ENCODE data around the gene CHAF1A.
A peak's percentile ranks its signal among the peaks of the same experiment; 100 is the strongest.

CHAF1A gene, protein sequence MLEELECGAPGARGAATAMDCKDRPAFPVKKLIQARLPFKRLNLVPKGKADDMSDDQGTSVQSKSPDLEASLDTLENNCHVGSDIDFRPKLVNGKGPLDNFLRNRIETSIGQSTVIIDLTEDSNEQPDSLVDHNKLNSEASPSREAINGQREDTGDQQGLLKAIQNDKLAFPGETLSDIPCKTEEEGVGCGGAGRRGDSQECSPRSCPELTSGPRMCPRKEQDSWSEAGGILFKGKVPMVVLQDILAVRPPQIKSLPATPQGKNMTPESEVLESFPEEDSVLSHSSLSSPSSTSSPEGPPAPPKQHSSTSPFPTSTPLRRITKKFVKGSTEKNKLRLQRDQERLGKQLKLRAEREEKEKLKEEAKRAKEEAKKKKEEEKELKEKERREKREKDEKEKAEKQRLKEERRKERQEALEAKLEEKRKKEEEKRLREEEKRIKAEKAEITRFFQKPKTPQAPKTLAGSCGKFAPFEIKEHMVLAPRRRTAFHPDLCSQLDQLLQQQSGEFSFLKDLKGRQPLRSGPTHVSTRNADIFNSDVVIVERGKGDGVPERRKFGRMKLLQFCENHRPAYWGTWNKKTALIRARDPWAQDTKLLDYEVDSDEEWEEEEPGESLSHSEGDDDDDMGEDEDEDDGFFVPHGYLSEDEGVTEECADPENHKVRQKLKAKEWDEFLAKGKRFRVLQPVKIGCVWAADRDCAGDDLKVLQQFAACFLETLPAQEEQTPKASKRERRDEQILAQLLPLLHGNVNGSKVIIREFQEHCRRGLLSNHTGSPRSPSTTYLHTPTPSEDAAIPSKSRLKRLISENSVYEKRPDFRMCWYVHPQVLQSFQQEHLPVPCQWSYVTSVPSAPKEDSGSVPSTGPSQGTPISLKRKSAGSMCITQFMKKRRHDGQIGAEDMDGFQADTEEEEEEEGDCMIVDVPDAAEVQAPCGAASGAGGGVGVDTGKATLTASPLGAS

DNA sequence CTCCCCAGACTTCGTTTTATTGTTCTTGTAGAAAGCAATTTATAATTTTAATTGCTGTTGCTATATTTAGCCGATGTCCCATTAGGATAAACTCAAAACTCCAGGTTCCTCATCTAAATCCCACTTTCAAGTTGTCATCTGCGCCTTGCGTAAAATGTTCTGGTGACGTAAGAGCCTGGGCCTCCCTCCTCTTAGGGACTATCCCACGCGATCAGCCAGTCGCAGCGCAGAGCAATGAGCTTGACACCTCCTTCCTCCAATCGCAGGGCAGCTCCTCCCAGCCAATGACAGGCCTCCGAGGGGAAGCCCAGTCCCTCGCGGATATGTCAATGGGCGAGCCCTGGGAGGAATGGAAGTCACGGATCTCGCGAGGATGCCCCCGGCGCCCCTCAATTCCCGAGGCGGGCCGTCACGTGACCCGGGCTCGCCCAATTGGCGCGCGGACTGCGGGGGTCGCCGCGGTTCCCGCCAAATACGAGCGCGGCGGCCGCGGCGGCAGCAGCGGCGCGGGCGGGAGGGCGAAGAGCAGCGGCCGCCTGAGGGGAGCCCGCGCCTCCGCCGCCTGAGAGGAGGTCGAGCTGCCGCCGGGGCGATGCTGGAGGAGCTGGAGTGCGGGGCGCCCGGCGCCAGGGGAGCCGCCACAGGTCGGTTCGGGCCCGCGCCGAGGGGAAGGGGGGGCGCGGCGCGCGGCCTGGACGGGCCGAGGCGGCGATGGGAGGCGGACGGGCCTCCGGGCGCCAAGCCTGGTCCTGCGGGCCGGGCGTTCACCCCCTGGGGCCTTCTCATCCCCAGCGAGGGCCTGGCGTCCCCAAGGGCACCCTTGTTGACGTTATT, at the start of gene CHAF1A:
Gene CHAF1A (plus strand): TSS at position 470 of the 834 bp plus-strand sequence. CDS start 123 bp downstream, at position 593.
- peak; percentile 97 to 99 for DNase-seq (ENCODE audit: low read depth in 2 of 2)

DNA sequence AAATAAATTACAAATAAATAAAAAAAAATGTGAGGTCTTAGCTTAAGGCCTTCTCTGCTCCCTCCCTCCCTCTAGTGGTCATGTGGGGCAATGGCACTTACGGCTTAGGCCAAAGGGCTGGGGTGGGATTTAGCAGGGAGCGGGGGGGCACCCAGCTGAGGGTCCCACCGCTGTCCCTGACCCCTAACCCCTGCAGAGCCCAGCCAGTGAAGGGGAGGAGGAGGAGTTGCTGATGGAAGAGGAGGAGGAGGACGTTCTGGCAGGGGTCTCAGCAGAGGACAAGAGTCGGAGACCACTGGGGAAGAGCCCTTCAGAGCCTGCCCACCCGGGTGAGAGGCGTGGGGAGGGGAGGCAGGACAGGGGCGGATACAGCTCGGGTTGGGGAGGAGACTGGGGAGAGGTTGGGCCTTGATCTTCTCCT, 49.7 kb upstream of the CHAF1A start:
- DNase-seq (ENCODE audit: low read depth in 2 of 2): no peak

DNA sequence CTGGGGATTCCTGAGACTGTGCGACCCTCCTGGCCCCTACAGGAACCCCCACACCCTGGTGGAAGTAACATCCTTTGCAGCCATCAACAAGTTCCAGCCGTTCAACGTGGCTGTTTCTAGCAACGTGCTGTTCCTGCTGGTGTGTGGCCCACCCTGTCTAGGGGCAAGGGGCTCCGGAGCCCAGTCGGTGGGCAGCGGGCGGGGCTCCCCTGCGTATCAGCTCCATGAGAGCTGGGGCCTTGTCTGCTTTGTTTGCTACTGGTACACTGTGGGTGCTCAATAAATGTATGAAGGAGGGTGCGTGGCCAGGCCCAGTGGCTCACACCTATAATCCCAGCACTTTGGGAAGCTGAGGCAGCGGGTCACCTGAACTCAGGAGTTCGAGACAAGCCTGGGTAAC, 48.2 kb upstream of the CHAF1A start:
- DNase-seq (ENCODE audit: low read depth in 2 of 2): no peak

DNA sequence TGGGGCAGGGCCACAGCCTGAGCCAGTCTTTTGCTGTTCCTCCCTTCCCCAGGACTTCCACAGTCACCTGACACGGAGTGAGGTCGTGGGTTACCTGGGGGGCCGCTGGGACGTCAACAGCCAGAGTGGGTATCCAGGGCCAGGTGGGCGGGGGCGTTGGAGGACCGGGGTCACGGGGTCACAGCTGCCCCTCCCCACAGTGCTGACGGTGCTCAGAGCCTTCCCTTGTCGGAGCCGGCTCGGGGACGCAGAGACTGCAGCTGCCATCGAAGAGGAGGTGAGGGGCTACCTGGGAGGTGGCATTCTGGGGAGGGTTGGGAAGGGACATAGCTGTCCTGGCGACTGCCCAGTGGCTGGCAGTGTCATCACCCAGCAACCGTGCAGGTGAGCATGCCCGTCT, 47.5 kb upstream of the CHAF1A start:
- DNase-seq (ENCODE audit: low read depth in 2 of 2): no peak

DNA sequence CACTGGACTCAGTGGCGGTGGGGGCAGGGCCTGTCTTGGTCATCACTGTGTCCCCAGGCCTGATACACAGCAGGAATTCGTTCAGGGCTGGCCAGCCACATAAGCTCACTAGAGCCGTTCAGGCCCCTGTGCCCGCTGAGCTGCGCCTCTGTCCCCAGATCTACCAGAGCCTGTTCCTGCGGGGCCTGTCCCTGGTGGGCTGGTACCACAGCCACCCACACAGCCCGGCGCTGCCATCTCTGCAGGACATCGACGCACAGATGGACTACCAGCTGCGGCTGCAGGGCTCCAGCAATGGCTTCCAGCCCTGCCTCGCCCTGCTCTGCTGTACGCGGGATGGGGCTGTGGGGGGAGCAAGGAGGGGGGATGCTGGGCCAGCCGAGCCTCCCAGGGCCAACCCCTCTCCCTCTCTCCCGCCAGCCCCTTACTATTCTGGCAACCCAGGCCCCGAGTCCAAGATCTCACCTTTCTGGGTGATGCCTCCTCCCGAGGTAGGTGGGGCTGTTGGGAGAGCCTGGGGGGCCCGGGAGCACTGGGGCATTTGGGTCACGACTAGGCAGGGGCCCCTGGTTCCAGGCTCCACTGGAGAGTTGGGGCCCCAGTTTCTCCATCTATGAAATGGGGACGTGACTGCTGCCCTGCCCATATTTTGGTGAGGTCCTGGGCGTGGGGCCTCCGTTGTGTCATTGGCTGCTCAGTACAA, 45.2 kb upstream of the CHAF1A start:
- no peak for DNase-seq (ENCODE audit: low read depth in 2 of 2)

DNA sequence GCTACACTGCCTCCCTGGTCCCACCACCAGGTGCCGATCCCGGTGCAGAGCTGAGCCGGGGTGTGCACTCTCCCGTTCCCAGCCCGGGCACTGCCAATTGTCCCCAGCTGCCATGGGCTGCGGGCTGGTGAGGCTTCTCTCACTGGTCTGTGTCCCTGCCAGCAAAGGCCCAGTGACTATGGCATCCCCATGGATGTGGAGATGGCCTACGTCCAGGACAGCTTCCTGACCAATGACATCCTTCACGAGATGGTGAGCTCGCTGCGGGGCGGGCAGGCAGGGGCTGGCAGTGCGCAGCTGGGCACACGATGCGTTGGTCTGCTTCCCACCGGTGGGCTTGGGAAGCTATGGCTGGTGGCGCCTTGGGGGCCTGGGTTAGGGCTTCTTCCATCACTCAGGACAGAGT, 44.5 kb upstream of the CHAF1A start:
- DNase-seq (ENCODE audit: low read depth in 2 of 2): no peak

DNA sequence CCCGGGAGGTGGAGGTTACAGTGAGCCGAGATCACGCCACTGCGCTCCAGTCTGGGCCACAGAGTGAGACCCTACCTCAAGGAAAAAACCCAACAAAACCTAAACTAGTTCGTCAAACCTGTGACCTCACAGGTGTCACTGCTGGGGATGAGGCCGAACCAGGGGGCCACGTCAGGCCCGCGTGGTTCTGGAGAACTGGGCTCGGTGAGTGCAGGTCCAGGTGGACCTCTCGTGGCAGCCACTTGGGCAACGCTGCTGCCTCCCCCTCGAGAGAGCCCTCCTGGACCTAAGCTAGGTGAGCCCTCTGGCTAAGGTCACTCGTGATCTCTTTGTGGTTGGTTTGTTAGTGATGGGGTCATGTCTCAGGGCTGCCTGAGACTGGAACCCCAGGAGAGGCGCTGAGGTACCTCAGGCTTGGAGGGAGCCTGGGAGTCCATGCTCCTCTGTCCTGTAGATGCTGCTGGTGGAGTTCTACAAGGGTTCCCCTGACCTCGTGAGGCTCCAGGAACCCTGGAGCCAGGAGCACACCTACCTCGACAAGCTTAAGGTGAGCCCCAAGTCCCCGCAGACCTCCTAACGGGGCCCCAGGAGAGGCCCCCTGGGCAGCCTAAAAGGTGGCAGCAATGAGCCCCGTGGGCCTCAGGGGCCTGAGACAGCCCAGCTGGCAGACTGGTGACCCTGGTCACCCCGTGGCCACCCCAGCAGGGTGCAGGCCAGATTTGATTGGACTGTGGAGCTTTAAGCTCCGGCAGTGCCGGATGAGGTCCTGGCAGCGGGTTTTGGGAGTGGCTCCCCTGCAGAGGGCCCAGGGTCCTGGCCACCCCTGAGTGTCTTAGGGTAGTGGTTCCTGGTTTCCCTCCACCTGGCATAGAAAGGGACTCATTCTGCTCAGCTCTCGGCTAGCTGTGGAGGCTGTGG, 43.5 kb upstream of the CHAF1A start:
- DNase-seq (ENCODE audit: low read depth in 2 of 2): no peak

DNA sequence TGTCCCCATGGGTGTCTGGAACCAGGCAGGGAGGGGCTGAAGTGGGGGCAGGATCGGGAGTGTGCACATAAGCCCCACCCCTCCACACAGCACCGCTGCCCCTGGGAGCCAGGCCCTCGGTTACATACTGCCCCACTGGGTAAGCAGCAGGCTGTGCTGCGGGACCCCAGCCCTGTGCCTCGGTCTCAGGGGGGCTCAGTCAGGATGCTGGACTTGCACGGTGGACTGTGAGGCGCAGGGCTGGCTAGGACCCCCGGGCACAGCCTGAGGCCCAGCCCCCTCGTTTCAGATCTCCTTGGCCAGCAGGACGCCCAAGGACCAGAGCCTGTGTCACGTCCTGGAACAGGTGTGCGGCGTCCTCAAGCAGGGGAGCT, 42.8 kb upstream of the CHAF1A start:
- DNase-seq (ENCODE audit: low read depth in 2 of 2): no peak

DNA sequence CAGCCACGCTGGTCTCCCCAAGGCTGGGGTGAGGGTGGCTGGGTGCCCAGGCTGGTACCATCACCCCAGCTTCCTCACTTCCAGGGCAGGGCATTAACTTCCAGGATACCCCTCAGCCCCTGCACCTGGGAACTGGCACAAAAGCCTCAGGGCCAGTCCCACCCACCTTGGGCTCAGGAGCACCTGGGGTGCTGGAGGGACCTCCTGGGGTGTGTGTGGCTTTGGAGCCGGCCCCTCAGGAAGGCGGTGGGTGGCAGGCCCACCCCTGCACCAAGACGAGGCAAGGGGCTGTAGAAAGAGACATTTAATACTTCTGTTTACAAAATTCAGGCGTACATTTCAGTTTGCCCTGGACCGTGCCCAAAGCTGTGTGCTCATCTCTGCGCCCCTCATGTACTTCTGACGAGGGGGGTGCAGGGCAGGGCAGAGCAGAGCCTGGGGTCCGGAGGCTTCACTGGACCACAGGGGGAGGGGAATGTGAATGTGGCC, 42.3 kb upstream of the CHAF1A start:
- no peak for DNase-seq (ENCODE audit: low read depth in 2 of 2)

DNA sequence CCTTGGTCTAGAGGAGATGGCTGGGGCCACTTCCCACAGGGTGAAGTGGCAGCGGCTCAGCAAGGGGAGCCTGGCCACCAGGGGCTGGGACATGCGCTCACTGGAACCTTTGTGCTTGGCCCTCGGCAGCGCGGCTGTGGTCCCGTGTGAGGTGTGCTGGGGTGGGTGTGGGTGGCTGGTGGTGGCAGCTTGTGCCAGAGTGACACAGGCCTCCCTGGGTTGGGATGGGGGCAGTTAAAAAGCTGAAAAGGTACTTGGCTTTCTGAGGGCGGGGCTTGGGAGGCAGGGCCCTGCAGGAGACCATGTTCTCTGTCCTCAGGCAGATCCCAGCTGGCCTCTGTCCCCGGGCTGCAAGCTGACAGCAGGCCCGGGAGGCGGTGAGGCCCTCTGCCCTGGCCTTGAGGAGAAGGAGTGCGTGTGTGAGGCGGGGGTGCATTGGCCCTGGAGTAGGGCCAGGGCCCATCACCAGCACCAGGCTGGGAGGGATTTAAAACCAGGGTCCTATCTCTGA, 41.7 kb upstream of the CHAF1A start:
- no peak for DNase-seq (ENCODE audit: low read depth in 2 of 2)

DNA sequence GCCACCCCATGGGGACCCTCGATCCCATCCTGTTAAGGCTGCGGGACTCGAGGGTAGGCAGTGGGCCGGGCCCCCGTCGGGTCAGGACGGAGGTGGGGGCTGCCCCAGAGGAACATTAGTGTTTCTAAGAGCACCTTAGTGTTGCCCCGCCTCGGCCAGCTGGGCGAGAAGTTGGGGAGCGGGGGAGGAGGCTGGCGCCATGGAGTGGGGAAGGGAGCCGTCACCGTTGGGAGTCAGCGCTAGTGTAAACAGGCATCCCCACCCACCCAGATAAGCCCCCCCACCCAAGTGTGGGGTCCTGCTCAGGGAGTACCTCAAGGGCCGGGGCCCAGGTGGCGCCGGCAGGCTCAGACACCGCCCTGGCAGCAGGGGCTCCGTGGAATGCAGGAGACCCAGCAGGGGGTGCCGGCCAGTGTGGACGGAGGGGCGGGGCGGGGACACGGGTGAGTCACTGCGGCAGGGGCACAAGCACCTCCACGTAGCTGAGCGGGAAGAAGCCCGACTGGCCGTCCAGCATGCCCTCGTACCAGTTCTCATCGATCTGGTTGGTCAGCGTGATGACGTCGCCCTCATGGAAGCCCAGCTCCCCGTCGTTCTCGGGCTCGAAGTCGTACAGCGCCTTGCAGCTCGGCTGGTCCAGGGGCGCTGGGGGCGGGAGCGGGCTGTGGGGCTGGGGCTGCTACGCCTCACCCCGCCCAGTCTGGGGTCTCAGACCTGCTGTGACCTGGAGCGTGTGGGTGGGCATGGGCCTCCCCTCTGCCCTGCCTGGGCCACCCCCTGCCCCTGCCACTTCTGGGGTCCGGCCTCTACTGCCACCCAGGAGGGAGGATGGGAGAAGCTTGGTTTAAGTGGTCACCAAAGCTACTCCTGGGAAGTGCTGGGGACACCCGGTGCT, 41.0 kb upstream of the CHAF1A start:
- no peak for DNase-seq (ENCODE audit: low read depth in 2 of 2)

DNA sequence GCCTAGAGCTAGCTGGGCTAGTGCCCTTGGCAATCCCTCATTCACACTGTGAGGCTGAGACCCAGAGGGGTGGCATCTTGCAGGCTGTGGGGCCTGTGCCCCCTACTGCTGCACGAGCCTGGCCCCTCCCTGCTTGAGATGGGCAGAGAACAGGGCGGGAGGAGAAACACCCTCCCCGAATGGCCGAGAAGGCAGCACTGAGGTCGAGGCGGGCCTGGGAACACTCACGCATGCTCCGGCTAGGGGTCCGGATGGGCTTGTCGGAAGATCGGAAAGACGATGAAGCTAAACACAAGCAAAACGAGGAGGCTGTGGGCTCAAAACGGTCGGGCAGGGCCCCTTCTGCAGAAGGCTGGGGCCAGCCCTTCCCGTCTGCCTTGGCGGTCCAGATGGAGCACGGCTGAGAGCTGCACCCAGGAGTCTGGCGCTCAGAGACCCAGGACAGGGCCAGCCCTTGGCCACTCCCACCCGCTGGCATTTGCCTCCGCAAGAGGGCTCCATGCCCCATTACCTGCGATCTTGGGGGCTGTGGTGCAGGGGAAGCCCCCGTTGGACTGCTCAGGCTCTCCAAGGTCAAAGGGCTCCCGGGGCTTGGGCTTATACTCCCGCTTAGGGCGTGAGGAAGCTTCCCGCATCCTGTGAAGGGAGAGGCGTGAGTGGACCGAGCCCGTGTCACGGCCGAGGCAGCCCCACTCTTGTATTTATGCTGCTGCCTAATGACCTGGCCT, 40.2 kb upstream of the CHAF1A start:
- DNase-seq (ENCODE audit: low read depth in 2 of 2): no peak

DNA sequence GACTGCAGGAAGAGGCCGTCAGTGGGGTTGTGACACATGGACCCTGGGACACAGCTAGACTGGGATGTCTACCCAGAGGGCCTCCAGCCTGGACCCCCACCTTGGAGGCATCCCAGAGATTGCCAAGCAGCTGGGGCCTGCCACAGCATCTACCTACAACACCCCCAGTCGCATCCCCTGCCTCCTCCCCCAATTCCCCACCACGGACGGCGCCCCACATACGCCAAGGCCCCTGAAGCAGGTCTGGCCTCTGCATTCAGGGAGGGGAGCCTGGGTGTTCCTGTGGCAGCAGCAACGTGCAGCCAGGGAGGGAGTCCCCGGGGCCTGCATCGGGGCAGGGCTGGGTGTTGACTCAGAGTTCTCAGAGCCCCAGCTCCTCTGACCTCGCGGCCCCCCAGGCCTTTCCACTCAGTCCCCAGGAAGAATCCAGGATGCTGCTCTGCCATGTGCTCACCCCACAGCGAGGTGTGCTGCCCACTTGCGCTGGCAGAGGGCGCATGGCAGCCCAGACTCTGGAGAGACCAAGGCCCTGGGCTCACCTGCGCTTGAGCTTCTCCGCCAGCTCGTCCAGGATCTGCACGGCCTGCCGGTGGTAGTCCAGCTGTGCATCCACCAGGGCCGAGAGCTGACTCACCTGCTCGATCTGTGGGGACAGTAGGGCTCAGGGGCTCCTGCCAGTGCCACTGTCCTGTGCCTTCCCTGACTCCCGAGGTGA, 39.5 kb upstream of the CHAF1A start:
- no peak for DNase-seq (ENCODE audit: low read depth in 2 of 2)

DNA sequence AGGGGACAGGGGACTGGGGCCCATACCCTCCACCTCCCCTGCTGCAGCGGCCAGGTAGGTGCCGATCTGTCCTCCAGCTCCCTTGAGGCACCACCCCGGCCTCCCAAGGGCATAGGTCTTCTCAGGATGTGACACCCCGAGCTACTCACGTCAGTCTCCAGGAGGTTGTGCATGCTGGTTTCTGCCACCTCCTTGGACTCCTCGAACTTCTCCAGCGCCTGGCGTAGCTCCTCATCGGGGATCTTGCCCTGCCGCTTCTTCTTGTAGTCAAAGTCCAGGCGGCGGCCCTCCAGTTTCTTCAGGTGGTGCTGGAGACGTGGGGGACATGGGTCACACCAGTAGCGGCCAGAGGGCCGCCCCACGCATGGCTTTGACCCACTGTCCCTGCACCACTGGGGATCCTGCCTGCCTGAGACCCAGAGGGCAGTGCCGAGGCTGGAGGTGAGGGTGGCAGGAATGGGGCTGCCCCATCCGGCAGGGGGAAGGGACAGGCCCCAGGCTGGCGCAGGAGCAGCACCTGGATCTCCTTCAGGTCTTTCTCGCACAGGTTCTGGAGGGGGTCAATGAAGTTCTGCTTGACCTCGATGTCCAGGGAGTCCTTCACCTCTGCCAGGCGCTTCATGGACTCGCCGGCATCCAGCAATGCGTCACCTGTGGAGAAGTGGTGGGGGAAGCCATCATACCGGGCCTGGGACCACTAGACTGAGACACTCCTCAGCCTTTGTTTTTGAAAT, 38.7 kb upstream of the CHAF1A start:
- DNase-seq (ENCODE audit: low read depth in 2 of 2): no peak

DNA sequence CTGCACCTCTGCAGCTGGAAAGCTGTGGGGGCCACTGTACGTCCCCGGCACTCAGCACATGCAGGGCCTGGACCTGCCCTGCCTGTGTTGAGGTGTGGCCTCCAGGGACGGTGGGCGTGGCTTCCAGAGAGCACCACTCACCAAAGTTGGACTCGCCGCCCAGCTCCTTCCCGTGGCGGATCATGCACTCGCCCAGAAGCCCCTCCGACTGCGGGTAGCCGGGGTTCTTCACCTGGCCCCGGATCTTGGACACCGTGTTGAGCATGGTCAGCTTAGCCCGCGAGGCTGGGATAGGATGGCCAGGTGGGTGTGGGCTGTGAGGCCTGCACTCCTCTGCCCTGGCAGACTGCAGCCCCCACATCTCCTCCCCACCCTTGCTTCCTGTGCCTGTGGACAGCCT, 37.1 kb upstream of the CHAF1A start:
- DNase-seq (ENCODE audit: low read depth in 2 of 2): no peak

DNA sequence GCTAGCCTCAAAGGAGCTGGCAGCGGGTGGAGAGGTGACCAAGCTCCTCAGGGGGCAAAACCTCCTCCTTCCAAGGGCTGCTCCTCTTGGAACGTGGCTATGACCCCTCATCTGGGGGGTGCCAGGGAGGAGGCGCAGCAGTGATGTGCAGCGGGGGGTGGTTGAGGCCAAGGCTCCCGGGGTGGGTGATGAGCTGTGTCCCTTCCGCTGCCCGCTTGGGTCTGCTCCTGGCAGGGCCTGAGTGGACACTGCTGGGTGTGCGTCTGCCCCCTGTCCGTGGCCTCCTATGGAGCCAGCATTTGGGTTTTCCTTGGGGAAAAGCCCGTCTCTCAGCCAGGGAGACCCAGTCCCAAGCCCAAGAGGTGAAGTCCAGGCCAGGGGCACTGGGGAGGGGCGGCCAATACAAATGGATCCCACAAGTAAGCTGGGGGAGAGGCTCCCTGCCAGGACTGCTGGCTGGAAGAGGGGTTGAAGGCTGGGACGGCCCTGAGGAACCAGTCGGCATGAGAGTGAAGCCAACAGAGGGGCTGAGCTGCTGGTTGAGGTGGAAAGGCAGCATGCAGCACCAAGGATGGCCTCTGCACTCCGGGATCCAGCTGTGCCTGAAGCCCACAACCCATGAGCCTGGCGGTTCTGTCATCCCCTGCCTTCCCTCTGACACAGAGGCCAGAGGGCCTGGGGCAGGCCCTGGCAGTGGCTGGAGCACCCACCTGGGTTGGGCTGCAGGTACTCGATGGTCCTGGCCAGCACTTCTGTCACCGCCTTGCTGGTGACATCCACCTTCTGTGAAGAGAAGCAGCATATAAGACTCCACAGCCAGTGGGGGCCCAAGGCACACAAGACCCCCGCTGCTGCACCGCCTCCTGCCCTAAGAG, 36.4 kb upstream of the CHAF1A start:
- no peak for DNase-seq (ENCODE audit: low read depth in 2 of 2)

Data from stimulated activated CD8-positive, alpha-beta memory T cell treated with anti-CD3 and anti-CD28 coated beads, Interleukin-2, amount 100 ng/mL, for 48 hours (primary cell).